ENCODE results near the gene DCST2.

Gene DCST2

GRCh38 chr1:155008015-155008941, 25.3 kb downstream of the DCST2 start:
- Histone ChIP-seq H3K4me3 (peak overlapping the region; percentile 10 to 26), H3K9me3 (no peaks in the 10 kb centered on the region), H3K36me3 (peaks cover 0 to 9% (median 0%) of the 10 kb centered on the region in 3 donors), H3K27ac (peak overlapping the region; percentile 95 to 96), H3K4me1 (peaks cover 0 to 92% (median 67%) of the 10 kb centered on the region in 4 donors), H3K27me3 (no peaks in the 10 kb centered on the region)
- intact Hi-C loops (cut with DNase I; ENCODE audit: low total_unique reads), result no loop called here
- no peak for TF ChIP-seq CTCF (IDR thresholded peaks at IDR 0.05)
- DNase-seq, result no peak

GRCh38 chr1:155007251-155007828, 26.2 kb downstream of the DCST2 start:
- H3K27ac ChIP-seq, result peak overlapping the region; percentile 95 to 96
- intact Hi-C loops (cut with DNase I; ENCODE audit: low total_unique reads), result no loop called here
- no peak for DNase-seq
- peaks cover 0 to 9% (median 0%) of the 10 kb centered on the region in 3 donors for H3K36me3 ChIP-seq
- TF ChIP-seq CTCF (IDR thresholded peaks at IDR 0.05), result no peak
- no peaks in the 10 kb centered on the region for H3K27me3 ChIP-seq
- peak overlapping the region in 1 of 2 donors; percentile 26 for H3K4me3 ChIP-seq
- peaks cover 0 to 84% (median 63%) of the 10 kb centered on the region in 4 donors for H3K4me1 ChIP-seq
- H3K9me3 ChIP-seq, result no peaks in the 10 kb centered on the region

- H3K9me3 ChIP-seq, result no peaks in the 10 kb centered on the region
- no peak for TF ChIP-seq CTCF (IDR thresholded peaks at IDR 0.05)
- no peak overlapping the region for H3K4me3 ChIP-seq
- H3K36me3 ChIP-seq, result peaks cover 0 to 9% (median 0%) of the 10 kb centered on the region in 3 donors
- H3K27me3 ChIP-seq, result no peaks in the 10 kb centered on the region
- H3K27ac ChIP-seq, result peak overlapping the region; percentile 95 to 96
- H3K4me1 ChIP-seq, result peaks cover 0 to 77% (median 56%) of the 10 kb centered on the region in 4 donors
- no peak for DNase-seq
- intact Hi-C loops (cut with DNase I; ENCODE audit: low total_unique reads), result no loop called here
Observed at GRCh38 chr1:155006601-155007101, 26.9 kb downstream of the DCST2 start.

GRCh38 chr1:155005076-155006011, 28.2 kb downstream of the DCST2 start:
- Histone ChIP-seq H3K27ac (peak overlapping the region; percentile 95 to 96), H3K36me3 (no peaks in the 10 kb centered on the region), H3K27me3 (no peaks in the 10 kb centered on the region), H3K4me1 (peaks cover 0 to 65% (median 49%) of the 10 kb centered on the region in 4 donors), H3K4me3 (peak overlapping the region; percentile 87 to 96), H3K9me3 (no peaks in the 10 kb centered on the region)
- intact Hi-C loops (cut with DNase I; ENCODE audit: low total_unique reads), result no loop called here
- no peak for TF ChIP-seq CTCF (IDR thresholded peaks at IDR 0.05)
- DNase-seq, result peak; percentile 77 to 92

Measured in tibial artery (tissue), 4 donors.